LHCN-M2 (cell line): Measurements from ENCODE around the gene EFHC1. TPM values are rescaled to one million over a fixed set of nuclear protein-coding genes. Genes with fewer than 3 reads are reported as not detected.

Experiments
- DNase-seq: peaks from one replicate; pipeline ENCODE4 v3.0.0-alpha.2; 2012; ENCODE audit warnings: low read depth
- total RNA-seq: library from RNA; depleted of rRNA; stranded (reverse); fragments of >200 nt; gene quantifications from 2 replicates; pipeline ENCODE4 v1.2.3, GENCODE V29; 2014

The EFHC1 gene
- total RNA-seq, 1 experiment from 2014 or later = 31.8 TPM

- DNase-seq = no peak
Measured at GRCh38 chr6:52395969-52396368, 24.2 kb upstream of the EFHC1 start.

GRCh38 chr6:52399511-52400312 lies 20.4 kb upstream of the EFHC1 start:
- DNase-seq = peak; percentile 63

- no peak for DNase-seq
Measured at GRCh38 chr6:52400313-52401041, 19.7 kb upstream of the EFHC1 start.

- no peak for DNase-seq
Measured at GRCh38 chr6:52403086-52403485, 17.1 kb upstream of the EFHC1 start.

- no peak for DNase-seq
Measured at GRCh38 chr6:52403627-52404026, 16.5 kb upstream of the EFHC1 start.

- DNase-seq = no peak
Measured at GRCh38 chr6:52405243-52405642, 14.9 kb upstream of the EFHC1 start.

- peak; percentile 59 for DNase-seq
Measured at GRCh38 chr6:52407467-52407866, 12.7 kb upstream of the EFHC1 start.

- DNase-seq = no peak
Measured at GRCh38 chr6:52409499-52409898, 10.6 kb upstream of the EFHC1 start.

GRCh38 chr6:52410979-52411378 lies 9.2 kb upstream of the EFHC1 start:
- no peak for DNase-seq

- no peak for DNase-seq
Measured at GRCh38 chr6:52411911-52412310, 8.2 kb upstream of the EFHC1 start.

- DNase-seq = no peak
Measured at GRCh38 chr6:52415333-52415732, 4.8 kb upstream of the EFHC1 start.

GRCh38 chr6:52415917-52416628 lies 4.1 kb upstream of the EFHC1 start:
- DNase-seq = peak; percentile 53

GRCh38 chr6:52416629-52417151 lies 3.5 kb upstream of the EFHC1 start:
- DNase-seq = peak; percentile 92

- DNase-seq = peak; percentile 91
Measured at GRCh38 chr6:52417675-52418111, 2.4 kb upstream of the EFHC1 start.

GRCh38 chr6:52418606-52419005 lies 1.5 kb upstream of the EFHC1 start:
- DNase-seq = no peak

GRCh38 chr6:52420668-52421358 lies 671 bp downstream of the EFHC1 start:
- DNase-seq = peak; percentile 69

- no peak for DNase-seq
Measured at GRCh38 chr6:52422156-52422555, 2.0 kb downstream of the EFHC1 start.

- no peak for DNase-seq
Measured at GRCh38 chr6:52423448-52423847, 3.3 kb downstream of the EFHC1 start.

- DNase-seq = peak; percentile 97
Measured at GRCh38 chr6:52423971-52424381, 3.8 kb downstream of the EFHC1 start.

- no peak for DNase-seq
Measured at GRCh38 chr6:52424513-52424912, 4.4 kb downstream of the EFHC1 start.

GRCh38 chr6:52426667-52427066 lies 6.5 kb downstream of the EFHC1 start:
- DNase-seq = no peak
